NCI-H2081 treated with DMSO at 0.1 percent for 48 hours (cell line): ENCODE results near the gene GP1BB.
"Not testable (repeated sequence)": the region's sequence is repeated elsewhere in the genome, so short reads cannot be mapped to it uniquely, and the experiment has no call there.

Experiments used
- DNase-seq: peaks from one replicate; lab custom pipeline; 2025; lab: John Stamatoyannopoulos, UW

GP1BB gene

GRCh38 chr22:19723232-19723982, at the start of gene GP1BB:
GP1BB (plus strand) TSS chr22:19723539; CDS start chr22:19723570, 31 bp downstream.
- DNase-seq = no peak

DNA sequence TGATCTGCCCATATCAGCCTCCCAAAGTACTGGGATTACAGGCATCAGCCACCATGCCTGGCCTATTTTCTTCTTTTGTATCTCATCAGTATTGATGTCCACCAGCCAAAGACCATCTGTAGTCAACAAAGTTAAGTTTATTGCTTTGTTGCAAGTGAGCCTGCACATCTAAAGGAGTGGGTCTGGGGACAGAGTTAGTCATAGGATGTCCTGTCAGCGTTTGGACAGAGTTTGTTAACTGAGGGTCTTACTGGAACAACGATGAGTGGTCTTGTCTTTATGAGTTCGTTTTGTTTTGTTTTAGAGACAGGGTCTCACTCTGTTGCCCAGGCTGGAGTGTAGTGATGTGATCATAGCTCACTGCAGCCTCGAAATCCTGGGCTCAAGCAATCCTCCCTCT, 49.7 kb upstream of the GP1BB start:
- no peak for DNase-seq

DNA sequence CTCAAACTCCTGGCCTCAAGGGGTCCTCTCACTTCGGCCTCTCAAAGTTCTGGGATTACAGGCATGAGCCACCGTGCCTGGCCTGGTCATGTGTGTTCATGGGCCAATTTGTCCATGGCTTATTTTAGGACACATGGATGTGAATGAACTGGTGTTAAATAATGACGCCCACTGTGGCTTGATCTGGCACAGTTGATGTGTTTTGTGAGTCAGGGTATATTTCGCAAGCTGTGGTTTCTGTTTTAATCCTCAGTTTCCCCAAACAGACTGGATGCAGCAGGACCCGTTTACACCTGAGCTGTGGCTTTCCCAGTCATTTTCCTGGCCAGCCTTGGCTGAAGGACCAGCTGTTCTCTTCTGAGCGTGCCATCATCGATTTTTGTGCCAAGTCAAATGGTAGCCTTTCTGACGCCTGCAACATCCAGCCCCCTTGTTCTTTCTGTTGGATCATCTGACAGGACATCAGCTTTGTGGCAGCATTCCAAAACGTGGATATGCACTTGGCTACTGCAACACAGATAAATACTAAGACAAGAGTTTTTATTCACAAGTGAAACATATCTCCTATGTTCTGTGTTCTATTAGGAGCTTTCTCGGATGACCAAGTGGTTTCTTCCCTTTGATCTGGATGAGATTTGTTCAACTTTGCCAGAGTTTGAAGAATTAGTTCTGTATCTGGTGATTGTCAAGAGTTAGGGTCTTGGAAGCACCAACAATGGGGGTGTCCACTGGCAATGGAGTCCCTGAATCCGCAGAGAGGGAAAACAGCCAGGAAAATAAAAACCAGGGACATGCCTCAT, 49.0 kb upstream of the GP1BB start:
- DNase-seq = no peak

DNA sequence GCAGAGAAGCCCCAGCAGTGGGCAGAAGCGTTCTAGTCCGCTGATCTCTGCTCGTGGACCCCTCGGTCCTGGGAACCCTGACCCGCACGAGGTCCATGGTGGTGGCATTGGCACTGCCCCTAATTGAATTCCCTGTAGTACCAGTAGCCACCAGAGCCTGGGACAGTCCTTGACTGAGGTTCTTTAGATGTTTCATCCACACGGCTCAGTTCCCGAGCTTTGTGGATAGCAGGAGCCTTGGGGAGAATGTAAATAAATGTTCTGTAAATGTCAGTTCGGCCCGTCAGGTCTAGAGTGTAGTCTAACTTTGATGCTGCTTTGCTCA, 48.4 kb upstream of the GP1BB start:
- no peak for DNase-seq

DNA sequence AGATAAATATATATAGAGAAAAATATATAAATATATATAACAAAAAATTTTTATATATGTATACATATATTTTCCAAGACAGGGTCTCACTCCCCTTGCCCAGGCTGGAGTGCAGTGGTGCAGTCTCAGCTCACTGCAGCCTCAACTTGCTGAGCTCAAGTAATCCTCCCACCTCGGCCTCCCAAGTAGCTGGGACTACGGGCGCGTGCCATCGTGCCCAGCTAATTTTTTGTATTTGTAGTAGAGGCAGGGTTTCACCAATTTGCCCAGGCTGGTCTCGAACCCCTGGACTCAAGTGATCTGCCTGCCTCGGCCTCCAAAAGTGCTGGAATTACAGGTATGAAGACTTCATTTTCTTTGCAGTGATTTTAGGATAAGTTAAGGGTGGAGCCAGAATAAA, 47.9 kb upstream of the GP1BB start:
- DNase-seq = no peak

GRCh38 chr22:19676437-19676836, 46.9 kb upstream of the GP1BB start:
- DNase-seq = not testable (repeated sequence)

DNA sequence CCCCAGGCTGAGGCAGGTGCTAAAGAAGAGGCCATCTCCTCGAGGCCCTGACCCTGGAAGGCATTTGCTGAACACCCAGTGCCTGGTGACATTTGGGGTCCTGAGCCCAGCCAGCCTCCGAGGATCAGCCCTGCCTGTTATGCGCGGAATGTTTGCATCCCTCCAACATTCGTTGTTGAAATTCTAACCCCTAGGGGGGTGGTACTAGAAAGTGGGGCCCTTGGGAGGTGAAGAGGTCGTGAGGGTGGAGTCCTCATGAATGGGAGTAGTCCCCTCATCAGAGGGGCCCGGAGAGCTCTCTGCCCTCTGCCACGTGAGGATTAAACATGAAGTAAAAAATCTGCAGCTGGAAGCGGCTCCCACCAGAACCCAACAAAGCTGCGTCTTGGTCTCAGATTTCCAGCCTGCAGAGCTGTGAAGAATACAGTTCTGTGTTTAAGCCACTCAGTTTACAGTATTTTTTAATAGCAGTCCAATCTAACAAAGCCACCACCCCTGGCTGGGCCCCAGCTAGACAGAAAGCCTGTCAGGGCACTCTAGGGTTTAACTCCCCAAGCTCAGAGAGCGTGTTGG, 44.3 kb upstream of the GP1BB start:
- no peak for DNase-seq

GRCh38 chr22:19679522-19680101, 43.7 kb upstream of the GP1BB start:
- DNase-seq = no peak

GRCh38 chr22:19680287-19680881, 43.0 kb upstream of the GP1BB start:
- DNase-seq = no peak

GRCh38 chr22:19680911-19681862, 42.2 kb upstream of the GP1BB start:
- no peak for DNase-seq

DNA sequence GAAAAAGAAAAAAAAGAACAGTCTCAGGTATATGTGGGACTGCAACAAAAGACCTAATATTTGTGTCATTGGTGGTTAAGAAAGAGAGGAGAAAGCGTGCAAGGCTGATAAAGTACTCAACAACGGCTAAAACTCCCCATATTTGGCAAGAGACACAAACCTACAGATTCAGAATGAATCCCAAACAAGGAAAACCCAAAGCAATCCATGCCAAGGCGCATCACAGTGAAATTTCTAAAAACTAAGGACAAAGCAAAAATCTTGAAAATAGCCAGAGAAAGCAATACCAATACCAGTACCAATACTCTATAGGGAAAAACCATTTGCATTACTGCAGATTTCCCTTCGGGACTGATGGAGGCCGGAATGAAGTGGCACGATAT, 41.5 kb upstream of the GP1BB start:
- DNase-seq = no peak

DNA sequence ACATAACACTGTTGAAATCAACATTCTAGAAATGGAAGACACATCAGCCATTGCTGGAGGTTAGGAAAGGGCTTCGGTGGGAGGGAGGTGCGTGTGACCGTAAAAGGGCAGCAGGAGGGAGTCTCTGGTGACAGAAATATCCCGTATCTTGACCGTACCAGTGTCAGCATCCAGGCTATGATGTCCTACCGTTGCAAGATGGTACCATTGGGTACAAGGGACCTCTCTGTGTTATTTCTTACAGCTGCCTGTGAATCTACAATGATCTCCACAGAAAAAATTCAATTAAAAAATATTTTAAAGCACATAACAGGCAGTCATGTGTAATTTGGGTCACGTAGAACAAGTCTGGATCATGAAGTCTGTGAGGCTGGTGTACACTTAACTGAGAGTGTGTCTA, 36.4 kb upstream of the GP1BB start:
- no peak for DNase-seq

DNA sequence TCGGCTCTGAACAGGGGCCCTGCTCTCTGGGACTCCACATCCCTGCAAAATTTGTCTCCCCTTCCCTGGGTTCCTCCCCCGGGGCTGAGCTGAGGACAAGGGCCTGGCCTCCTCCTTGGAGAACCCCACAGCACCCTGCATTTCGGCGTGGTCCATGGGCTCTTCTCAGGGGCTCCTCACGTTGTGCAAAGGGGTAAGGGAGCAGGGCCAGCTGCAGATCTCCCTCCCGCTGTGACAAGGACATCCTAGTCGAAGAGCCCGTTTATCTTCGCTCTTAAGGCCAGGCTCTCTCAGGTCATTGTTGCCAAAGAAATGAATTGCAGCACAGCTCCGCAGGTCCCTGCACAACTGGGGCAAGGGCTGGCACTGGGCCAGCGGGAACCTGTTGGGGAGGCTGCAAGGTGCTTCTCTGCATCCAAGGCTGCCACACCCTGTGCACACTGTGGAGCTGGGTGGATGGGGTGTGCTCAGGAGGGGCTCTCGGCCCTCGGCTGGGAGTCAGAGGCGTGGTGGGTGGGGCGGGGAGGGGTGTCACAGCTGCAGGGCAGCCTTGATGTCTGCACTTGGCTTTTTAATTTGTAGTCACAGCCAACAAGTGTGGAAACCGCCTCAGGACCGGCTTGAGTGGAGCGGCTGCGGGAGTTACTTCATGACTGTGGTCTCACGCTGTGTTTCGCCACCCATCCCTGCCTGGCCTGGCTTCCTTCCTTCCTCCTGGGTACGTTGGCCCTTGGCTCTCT, 35.6 kb upstream of the GP1BB start:
- no peak for DNase-seq

DNA sequence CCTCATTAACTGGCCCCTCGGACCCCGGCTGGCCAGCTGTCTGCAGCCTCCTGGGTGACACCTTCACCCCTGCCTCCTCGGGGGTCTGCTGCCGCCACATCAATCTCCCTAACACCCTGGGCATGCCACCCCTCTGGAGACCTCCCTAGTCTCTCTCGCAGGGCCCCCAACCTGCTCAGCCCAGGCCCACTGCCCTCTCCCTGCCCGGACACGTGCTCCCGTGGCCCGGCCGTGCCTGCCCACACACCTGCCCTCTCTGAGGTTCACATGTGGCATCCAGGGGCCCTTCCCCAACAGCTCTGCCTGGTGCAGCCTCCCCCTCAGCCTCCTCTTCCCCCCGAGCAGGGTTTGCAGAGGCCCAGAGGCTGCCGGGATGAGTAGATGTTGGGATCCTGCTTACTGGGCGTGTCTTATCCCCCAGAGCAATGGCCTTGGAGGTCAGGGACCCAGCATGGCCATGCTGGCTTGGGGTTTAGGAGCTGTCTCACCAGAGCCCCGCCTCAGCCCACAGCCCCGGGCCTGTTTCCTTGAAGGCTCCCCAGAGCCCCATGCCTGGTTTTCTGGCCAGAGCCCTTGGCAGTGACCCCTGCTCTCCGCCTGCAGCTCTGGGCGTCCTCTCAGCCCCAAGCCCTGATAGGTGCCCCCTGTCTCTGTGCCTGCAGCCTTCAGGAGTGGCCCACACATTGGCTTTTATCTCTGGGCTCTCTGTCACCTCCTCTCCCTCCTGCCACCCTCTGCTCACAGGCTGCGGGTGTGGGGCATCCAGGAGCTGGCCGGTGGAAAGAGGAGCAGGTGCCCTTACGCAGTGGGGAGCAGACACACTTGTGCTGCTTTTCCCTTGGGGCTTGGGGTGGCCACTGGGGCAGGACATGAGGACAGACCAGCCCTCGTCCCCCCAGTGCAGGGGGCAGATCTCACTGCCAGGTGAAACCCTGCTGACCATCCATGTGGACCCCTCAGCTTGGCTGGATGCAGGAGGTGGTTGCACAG, 34.7 kb upstream of the GP1BB start:
- DNase-seq = no peak

- DNase-seq = no peak
Measured at GRCh38 chr22:19689408-19689807, 33.9 kb upstream of the GP1BB start.

DNA sequence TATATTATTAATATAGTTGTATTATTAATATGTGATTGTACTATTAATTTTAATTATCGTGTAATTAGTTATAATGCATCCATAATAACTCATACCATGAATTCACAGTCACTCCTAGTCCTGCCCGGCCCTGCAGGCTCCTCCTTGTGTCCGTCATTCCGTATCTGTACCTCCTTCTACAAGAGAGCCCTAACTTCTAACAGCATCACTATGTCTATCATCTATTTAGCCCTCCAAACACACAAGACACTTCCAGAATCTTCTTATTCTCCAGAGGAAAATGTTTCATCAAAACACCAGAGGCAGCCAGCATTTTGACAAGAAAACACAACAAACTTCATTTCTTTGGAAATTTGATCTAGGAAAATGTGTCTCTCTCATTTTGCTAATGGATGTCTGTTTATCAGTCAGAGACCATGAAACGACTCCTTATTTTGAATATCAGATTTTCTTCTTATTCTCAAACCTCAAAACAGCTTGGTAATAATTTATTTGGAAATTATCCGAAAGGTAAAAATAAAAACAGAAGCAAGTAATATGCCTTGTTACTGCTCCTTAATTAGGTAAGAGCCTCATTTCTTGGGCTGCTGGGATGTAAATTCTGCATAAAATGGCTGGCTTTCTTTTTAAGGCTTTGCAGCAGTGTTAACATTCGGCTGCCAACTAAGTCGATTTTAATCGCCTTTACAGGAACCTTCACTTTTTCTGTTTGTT, 32.2 kb upstream of the GP1BB start:
- no peak for DNase-seq

DNA sequence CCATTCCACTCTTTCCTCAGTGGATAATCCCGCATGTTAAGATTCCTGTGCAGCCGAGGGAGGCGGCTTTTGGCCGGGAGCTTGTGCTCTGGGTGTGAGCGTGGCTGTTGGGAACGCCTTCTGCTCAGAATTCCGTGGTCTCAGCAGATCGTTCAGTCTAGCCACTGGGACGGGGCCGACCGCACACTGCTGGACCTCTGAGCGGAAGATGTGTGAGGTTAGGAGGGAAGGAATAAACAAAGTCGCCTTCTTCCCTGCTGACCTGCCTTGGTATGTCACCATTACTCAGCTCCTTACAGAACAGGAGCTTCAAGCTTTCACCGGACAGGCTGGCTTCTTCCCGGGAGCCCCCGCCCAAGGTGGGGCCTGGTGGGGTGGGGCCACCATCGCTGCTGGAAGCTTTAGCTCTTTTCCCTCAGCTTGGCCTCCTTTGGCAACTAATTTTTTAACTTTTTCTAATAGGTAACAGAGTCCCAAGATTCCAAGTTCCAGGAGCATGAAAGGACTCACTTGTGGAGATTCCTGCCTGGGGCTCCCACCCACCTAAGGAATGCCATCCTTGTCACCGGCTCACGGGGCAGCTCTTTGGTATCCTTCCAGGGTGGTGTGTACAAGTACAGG, 31.5 kb upstream of the GP1BB start:
- no peak for DNase-seq

DNA sequence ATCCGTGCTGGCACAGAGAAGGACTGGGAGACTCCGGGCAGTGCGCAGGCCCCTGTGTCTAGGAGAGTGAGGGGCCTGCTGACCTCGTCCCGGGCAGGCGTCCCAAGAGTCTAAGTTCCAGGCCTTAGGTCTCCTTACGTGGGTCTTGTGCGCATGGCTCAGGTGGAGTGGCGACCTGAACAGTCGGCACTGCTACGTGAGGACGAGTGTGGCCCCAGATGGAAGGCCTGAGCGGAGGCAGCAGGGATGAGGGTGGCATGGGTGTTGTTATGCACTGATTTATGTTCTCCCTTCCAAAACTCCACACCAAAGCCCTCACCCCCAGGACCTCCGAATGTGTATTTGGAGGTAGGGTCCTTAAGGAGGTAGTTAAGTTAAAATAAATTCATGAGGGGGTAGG, 29.8 kb upstream of the GP1BB start:
- DNase-seq = no peak
